Colonic mucosa (tissue), 4 donors: ENCODE data around the gene PCBD1. TPM values are rescaled to one million over a fixed set of nuclear protein-coding genes. Genes with fewer than 3 reads are reported as not detected.

Experiments used
- DNase-seq: peaks from one replicate; pipeline ENCODE4 v3.0.0-alpha.2; 2020
- H3K27ac ChIP-seq: fragments of 200-600 bp; one replicate; pipeline ENCODE4 v1.8.0; 2021
- H3K27me3 ChIP-seq: fragments of 200-600 bp; one replicate; pipeline ENCODE4 v1.8.0; 2021
- H3K36me3 ChIP-seq: fragments of 200-600 bp; one replicate; pipeline ENCODE4 v1.8.0; 2021
- H3K4me1 ChIP-seq: fragments of 200-600 bp; one replicate; pipeline ENCODE4 v1.8.0; 2021; ENCODE audit warnings: mild to moderate bottlenecking
- H3K4me3 ChIP-seq: fragments of 200-600 bp; one replicate; pipeline ENCODE4 v1.8.0; 2021
- H3K9ac ChIP-seq, 2 donors: one replicate each; pipeline ENCODE4 v1.7.0; 2013; ENCODE audit warnings: control low read depth in 2 of 2, low read depth in 2 of 2, low read length in 2 of 2
- H3K9me3 ChIP-seq: fragments of 200-600 bp; one replicate; pipeline ENCODE4 v1.8.0; 2021
- intact Hi-C: fragments of 100-400 bp; cut with DNase I; formaldehyde crosslinking; loops from one replicate; pipeline ENCODE4 v1.14.1; 2022
- total RNA-seq, 2 donors: library from RNA; stranded (reverse); fragmentation: NEBNext Ultra II Directional in 1 of 2; extraction: Animal tissue kit (Norgen Biotek cat#: 25700) in 1 of 2; gene quantifications; one replicate each; pipeline ENCODE4 v1.2.1, GENCODE V29; 2021
- TF ChIP-seq, protein P1 (sequence below): fragments of 200-600 bp; IDR thresholded peaks from one replicate; pipeline ENCODE4 v1.8.0; 2022; ENCODE audit warnings: antibody characterized with exemption, mild to moderate bottlenecking
- donor health status: healthy.
- donor health status: DM: no; HTN: no; CAD: no.
- donor health status: DM: no; HTN: no; CAD: no.

Gene PCBD1
- total RNA-seq, 2 donors from 2014 or later: 96.4 to 196 TPM

DNA sequence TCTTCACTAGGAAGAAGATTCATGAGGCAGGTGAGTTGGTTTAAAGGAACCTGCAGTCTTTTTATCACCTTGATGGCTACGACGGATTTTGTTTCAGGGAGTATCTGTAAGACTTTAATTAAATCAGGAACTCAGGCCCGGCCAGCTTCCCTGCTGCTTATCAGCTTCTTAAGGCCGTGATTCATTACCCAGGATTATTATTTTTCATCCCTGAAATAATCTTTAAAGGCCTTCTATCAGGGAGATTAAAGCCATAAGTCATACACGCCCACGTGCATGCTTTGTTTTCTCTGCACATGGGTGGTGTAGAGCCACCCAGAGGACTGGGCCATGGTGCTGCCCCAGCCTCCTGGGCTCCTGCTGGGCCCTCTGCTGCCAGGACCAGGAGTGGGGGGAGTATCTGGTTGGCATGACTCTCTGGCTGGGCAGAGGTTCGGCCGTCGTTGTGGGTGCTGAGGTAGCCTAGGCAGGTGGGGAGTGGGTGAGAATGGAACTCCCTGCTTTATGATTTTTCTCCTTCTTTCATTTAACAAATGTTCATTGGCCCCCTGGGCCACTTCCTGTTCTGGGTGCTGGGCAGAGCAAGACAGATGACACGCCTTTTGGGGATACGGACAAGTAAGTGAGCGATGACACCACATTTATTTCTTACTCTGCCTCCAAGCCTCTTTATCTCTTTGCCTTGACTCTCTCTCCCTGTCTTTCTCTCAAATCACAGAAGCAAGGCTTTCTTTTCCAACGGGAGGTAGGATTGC is 39.0 kb upstream of the PCBD1 start:
- intact Hi-C loops: loop anchor here (5.0 to 10.0 kb wide), 3 partner anchors 137 to 355 kb away; no protein-coding TSS in a partner anchor
- H3K27ac ChIP-seq: no peak overlapping the region
- H3K9me3 ChIP-seq: no peaks in the 10 kb centered on the region
- no peak overlapping the region for H3K4me3 ChIP-seq
- H3K36me3 ChIP-seq: no peaks in the 10 kb centered on the region
- TF ChIP-seq, protein P1, sequence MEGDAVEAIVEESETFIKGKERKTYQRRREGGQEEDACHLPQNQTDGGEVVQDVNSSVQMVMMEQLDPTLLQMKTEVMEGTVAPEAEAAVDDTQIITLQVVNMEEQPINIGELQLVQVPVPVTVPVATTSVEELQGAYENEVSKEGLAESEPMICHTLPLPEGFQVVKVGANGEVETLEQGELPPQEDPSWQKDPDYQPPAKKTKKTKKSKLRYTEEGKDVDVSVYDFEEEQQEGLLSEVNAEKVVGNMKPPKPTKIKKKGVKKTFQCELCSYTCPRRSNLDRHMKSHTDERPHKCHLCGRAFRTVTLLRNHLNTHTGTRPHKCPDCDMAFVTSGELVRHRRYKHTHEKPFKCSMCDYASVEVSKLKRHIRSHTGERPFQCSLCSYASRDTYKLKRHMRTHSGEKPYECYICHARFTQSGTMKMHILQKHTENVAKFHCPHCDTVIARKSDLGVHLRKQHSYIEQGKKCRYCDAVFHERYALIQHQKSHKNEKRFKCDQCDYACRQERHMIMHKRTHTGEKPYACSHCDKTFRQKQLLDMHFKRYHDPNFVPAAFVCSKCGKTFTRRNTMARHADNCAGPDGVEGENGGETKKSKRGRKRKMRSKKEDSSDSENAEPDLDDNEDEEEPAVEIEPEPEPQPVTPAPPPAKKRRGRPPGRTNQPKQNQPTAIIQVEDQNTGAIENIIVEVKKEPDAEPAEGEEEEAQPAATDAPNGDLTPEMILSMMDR: no peak
- DNase-seq: no peak
- H3K27me3 ChIP-seq: no peaks in the 10 kb centered on the region
- H3K4me1 ChIP-seq: no peaks in the 10 kb centered on the region
- H3K9ac ChIP-seq: no peak overlapping the region

- intact Hi-C loops: loop anchor here (5.0 to 10.0 kb wide), 3 partner anchors 138 to 356 kb away; no protein-coding TSS in a partner anchor
Observed at GRCh38 chr10:70926226-70927000, 38.0 kb upstream of the PCBD1 start.

GRCh38 chr10:70925377-70926225 is 37.2 kb upstream of the PCBD1 start:
- no peak overlapping the region for H3K4me3 ChIP-seq
- peak; percentile 32 for DNase-seq
- no peaks in the 10 kb centered on the region for H3K4me1 ChIP-seq
- H3K36me3 ChIP-seq: no peaks in the 10 kb centered on the region
- H3K27me3 ChIP-seq: no peaks in the 10 kb centered on the region
- intact Hi-C loops: loop anchor here (5.0 to 10.0 kb wide), 3 partner anchors 139 to 357 kb away; no protein-coding TSS in a partner anchor
- no peak overlapping the region for H3K27ac ChIP-seq
- no peak overlapping the region for H3K9ac ChIP-seq
- H3K9me3 ChIP-seq: no peaks in the 10 kb centered on the region
- TF ChIP-seq, protein P1: peak; percentile 96

More at GRCh38 chr10:70926226-70927000, 38.0 kb upstream of the PCBD1 start:
- Histone ChIP-seq H3K36me3 (no peaks in the 10 kb centered on the region), H3K27me3 (no peaks in the 10 kb centered on the region), H3K9ac (no peak overlapping the region), H3K4me3 (no peak overlapping the region), H3K27ac (no peak overlapping the region), H3K4me1 (no peaks in the 10 kb centered on the region), H3K9me3 (no peaks in the 10 kb centered on the region)
- DNase-seq: no peak
- TF ChIP-seq, protein P1: no peak

GRCh38 chr10:70923696-70924095 is 35.3 kb upstream of the PCBD1 start:
- Histone ChIP-seq H3K4me1 (no peaks in the 10 kb centered on the region), H3K4me3 (no peak overlapping the region), H3K9ac (no peak overlapping the region), H3K27ac (no peak overlapping the region), H3K9me3 (no peaks in the 10 kb centered on the region), H3K36me3 (no peaks in the 10 kb centered on the region), H3K27me3 (no peaks in the 10 kb centered on the region)
- TF ChIP-seq, protein P1: no peak
- intact Hi-C loops: loop anchor here (10.0 kb wide), 1 partner anchor 141 kb away; no protein-coding TSS in a partner anchor
- DNase-seq: no peak

DNA sequence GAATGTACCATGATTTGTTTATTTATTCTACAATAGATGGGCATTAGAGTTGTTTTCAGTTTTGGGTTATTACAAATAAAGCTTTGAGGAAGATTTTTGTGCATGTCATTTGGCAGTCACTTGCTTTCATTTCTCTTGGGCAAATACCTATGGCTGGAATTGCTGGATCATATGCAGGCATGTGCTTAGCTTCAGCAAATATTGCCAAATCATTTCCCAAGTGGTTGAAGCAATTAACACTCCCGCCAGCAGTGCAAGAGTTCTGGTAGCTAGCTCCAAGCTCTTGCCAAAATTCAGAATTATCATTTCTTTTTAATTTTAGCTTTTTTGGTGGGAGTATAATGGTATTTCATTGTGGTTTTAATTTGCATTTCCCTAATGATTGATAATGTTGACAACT is 32.9 kb upstream of the PCBD1 start:
- intact Hi-C loops: loop anchor here (10.0 kb wide), 1 partner anchor 144 kb away; no protein-coding TSS in a partner anchor
- Histone ChIP-seq H3K9ac (no peak overlapping the region), H3K27me3 (no peaks in the 10 kb centered on the region), H3K4me1 (no peaks in the 10 kb centered on the region), H3K9me3 (no peaks in the 10 kb centered on the region), H3K36me3 (no peaks in the 10 kb centered on the region), H3K4me3 (no peak overlapping the region), H3K27ac (no peak overlapping the region)
- no peak for DNase-seq
- TF ChIP-seq, protein P1: no peak
